ENCODE measurements around the gene GALT.

Gene GALT

GRCh38 chr9:34606190-34606589, 40.3 kb upstream of the GALT start:
- Histone ChIP-seq H3K27me3 (replicated peaks) (peaks cover 6% of the 10 kb centered on the region), H3K27ac (no peak overlapping the region), H3K36me3 (replicated peaks) (no peaks in the 10 kb centered on the region), H3K4me3 (ENCODE audit: low read depth, low read length) (no peak overlapping the region)
- no peak for TF ChIP-seq CTCF (IDR thresholded peaks at IDR 0.05; ENCODE audit: low read depth, low read length, missing control alignments)
- in situ Hi-C loops (cut with HindIII; ENCODE audit: low pct_ligation_motif_present, low sequenced_read_pairs): no loop called here
- DNase-seq: no peak

- H3K4me3 ChIP-seq (ENCODE audit: low read depth, low read length): no peak overlapping the region
- no peaks in the 10 kb centered on the region for H3K36me3 ChIP-seq (replicated peaks)
- in situ Hi-C loops (cut with HindIII; ENCODE audit: low pct_ligation_motif_present, low sequenced_read_pairs): no loop called here
- H3K27ac ChIP-seq: no peak overlapping the region
- peaks cover 3% of the 10 kb centered on the region for H3K27me3 ChIP-seq (replicated peaks)
- TF ChIP-seq CTCF (IDR thresholded peaks at IDR 0.05; ENCODE audit: low read depth, low read length, missing control alignments): no peak
- no peak for DNase-seq
Measured at GRCh38 chr9:34606905-34607304, 39.6 kb upstream of the GALT start.

- H3K27ac ChIP-seq: no peak overlapping the region
- peaks cover 3% of the 10 kb centered on the region for H3K27me3 ChIP-seq (replicated peaks)
- no peak overlapping the region for H3K4me3 ChIP-seq (ENCODE audit: low read depth, low read length)
- no peaks in the 10 kb centered on the region for H3K36me3 ChIP-seq (replicated peaks)
- in situ Hi-C loops (cut with HindIII; ENCODE audit: low pct_ligation_motif_present, low sequenced_read_pairs): no loop called here
- DNase-seq: no peak
- no peak for TF ChIP-seq CTCF (IDR thresholded peaks at IDR 0.05; ENCODE audit: low read depth, low read length, missing control alignments)
Measured at GRCh38 chr9:34607331-34607730, 39.1 kb upstream of the GALT start.

GRCh38 chr9:34610434-34611206, 35.9 kb upstream of the GALT start:
- DNase-seq: no peak
- H3K4me3 ChIP-seq (ENCODE audit: low read depth, low read length): peak overlapping the region; percentile 83
- H3K27ac ChIP-seq: no peak overlapping the region
- peaks cover under 1% of the 10 kb centered on the region for H3K27me3 ChIP-seq (replicated peaks)
- no peak for TF ChIP-seq CTCF (IDR thresholded peaks at IDR 0.05; ENCODE audit: low read depth, low read length, missing control alignments)
- H3K36me3 ChIP-seq (replicated peaks): peaks cover 10% of the 10 kb centered on the region
- in situ Hi-C loops (cut with HindIII; ENCODE audit: low pct_ligation_motif_present, low sequenced_read_pairs): no loop called here

GRCh38 chr9:34611251-34611810, 35.1 kb upstream of the GALT start:
- Histone ChIP-seq H3K27me3 (replicated peaks) (no peaks in the 10 kb centered on the region), H3K4me3 (ENCODE audit: low read depth, low read length) (peak overlapping the region; percentile 83), H3K36me3 (replicated peaks) (peaks cover 12% of the 10 kb centered on the region), H3K27ac (peak overlapping the region; percentile 62)
- DNase-seq: no peak
- TF ChIP-seq CTCF (IDR thresholded peaks at IDR 0.05; ENCODE audit: low read depth, low read length, missing control alignments): no peak
- in situ Hi-C loops (cut with HindIII; ENCODE audit: low pct_ligation_motif_present, low sequenced_read_pairs): no loop called here

Data from brain microvascular endothelial cell (primary cell).